T-helper 1 cell treated with Interleukin-12 subunit alpha and Interleukin-12 subunit beta and Interleukin-4 antibody, amounts not matched to agents 30 ng/mL and 1 ng/mL, for 36 hours (primary cell): ENCODE measurements around the gene GPR35. TPM values are rescaled to one million over a fixed set of nuclear protein-coding genes. Genes with fewer than 3 reads are reported as not detected.
"Not testable (repeated sequence)": the region's sequence is repeated elsewhere in the genome, so short reads cannot be mapped to it uniquely, and the experiment has no call there.

ENCODE experiments used
- intact Hi-C: fragments of 100-400 bp; cut with micrococcal nuclease; formaldehyde crosslinking; loops from one replicate; pipeline ENCODE4 v1.15.1; 2024
- total RNA-seq: library from RNA; stranded (reverse); gene quantifications from 2 replicates; pipeline ENCODE4 v1.2.3, GENCODE V29; 2022

Gene GPR35
- total RNA-seq, 1 donor from 2014 or later: 13.5 TPM

- intact Hi-C loops: no loop called here
These were observed 30.9 kb downstream of the GPR35 start for GRCh38 chr2:240655931-240656886.

GRCh38 chr2:240659883-240660282 is 34.6 kb downstream of the GPR35 start:
- intact Hi-C loops: not testable (repeated sequence)

DNA sequence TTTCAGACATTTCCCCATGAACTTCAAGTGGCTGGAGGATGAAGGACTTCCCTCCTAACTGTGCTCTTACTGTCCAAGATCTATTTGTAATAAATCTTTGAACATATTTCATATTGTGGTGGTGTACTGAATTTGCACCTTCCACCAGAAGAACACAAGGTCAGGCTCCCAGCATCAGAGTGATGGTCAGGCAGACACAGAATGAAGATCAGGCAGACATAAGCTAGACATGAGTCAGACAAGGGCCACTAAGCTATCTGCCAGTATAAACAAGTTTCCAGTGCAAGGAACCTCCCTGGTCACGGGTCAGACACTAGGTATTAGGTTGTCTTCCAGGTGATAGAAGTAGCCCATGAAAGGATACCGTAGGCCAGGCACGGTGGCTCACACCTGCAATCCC is 37.4 kb downstream of the GPR35 start:
- intact Hi-C loops: no loop called here

- intact Hi-C loops: no loop called here
These were observed 38.4 kb downstream of the GPR35 start for GRCh38 chr2:240663546-240664190.

- intact Hi-C loops: no loop called here
These were observed 39.3 kb downstream of the GPR35 start for GRCh38 chr2:240664622-240665021.

DNA sequence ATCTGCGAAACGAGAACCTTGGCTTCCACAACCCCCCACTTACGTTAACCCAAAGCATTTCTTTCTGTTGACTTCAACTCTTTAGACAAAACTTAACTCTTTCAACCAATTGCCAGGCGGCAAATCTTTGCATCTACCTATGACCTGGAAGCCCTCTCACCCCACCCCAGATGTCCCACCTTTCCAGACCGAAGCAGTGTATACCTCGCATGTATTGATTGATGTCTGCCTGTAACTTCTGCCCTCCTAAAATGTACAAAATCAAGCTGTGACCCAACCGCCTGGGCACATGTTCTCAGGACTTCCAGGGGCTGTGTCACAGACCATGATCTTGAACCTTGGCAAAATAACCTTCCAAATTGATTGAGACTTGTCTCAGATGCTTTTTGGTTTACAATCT is 45.1 kb downstream of the GPR35 start:
- intact Hi-C loops: no loop called here

DNA sequence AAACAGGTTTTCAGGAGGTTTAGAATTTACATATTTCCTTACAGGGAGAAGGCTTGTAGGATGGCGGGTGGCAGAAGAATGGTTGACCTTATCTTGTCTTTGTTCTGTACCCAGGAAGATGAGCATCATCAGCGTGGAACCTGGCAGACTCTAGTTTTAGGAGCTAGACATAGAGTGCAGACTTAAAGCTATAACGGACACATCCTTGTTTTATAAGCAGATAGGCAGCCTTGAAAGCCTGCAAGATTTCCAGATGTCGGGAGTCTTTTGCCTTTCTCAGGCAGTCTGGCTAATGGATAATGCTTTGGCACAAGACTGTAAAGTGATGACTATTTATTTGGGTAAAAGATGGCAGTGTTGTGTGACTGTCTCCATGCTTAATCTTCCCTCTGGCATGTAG is 45.7 kb downstream of the GPR35 start:
- intact Hi-C loops: no loop called here

DNA sequence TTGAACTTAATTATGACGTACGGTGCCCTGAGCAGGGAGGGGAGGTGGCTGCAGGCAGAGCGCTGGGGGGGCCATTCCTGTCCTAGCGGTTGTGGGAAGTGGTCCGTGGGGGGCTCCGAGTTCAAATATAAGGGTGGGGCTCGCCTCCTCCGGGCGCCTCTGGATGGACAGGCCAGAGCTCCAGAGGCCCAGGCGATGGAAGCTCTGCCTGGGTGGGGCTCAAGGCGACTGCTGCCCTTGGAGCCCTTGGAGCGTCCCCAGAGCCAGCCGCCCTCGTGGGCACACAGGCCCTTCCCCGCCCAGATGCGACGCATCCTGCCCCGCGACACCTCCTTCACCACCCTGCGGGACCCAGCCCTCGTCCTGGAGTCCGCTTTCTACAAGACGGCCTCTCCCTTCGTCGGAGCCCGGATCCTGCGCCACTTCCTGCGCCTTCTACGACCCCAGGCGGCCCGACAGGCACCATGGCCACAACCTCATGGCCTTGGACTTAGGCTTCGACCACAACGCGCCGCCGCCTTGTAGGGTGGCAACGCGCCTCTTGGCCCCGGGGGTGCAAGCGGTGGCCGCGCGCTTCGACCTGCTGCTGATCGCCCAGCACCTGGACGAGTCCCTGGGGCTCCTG is 46.9 kb downstream of the GPR35 start:
- intact Hi-C loops: no loop called here

GRCh38 chr2:240672701-240673190 is 47.5 kb downstream of the GPR35 start:
- intact Hi-C loops: no loop called here

DNA sequence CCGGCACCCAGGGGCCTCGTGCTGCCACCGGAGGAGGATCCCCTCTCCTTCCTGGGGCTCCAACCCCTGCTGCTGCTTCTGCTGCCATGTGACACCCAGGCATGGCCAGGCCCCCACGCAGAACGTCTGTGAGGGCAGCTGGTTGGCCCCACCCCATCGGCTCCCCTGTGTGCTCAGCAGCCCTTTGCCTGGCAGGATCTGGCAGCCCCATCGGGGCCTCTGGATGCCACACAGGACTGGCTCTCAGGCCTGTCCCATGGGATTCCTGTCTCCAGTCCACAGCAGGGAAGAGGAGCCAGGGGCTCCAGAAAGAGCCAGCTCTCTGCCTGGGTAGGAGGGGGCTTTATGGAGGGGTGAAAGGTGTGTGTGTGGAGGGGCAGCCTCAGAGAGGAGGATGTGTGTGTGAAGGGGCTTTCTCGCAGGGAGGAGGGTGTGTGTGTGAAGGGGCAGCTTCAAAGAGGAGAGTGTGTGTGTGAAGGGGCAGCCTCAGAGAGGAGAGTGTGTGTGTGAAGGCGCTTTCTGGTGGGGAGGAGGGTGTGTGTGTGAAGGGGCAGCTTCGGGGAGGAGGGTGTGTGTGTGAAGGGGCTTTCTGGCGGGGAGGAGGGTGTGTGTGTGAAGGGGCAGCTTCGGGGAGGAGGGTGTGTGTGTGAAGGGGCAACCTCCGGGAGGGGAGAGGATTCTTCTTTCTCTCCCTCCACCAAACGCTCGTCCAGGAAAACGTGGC is 49.3 kb downstream of the GPR35 start:
- intact Hi-C loops: not testable (repeated sequence)

DNA sequence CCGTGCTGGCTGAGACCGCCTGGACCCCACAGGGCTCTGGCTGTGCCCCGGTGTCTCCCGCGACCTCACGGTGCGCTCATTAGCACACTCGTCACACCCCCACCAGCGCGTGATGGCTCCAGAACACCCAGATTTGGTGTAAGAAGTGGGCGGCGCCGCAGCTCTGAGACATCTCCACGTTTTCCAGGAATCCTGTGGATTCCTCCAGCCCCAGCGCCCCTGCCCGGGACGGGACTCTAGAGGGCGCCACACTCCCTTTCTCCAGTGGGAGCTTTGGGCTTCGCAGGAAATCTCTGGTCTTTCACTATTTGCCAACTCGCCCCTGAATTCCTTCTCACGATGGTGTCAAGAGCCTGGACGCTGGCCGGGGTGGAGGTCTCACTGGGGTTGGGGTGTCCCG is 50.1 kb downstream of the GPR35 start:
- intact Hi-C loops: not testable (repeated sequence)

DNA sequence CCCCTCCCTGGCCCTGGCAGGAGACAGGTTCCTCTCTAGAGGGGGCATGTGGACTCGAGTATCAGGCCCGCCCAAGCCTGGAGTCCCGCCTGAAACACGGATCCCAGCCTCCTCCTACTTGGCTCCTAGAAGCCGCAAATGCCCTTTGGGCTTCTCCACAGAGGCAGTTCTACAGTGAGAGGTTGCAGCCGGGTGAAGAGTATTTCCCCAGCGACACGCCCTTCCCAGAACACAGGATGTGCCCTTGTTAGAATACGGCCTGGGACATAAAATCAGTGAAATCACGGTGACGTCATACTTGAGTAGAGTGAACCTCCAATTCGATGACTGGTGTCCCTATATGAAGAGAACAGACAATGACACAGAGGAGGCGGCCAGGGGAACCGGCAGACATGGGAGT is 52.8 kb downstream of the GPR35 start:
- intact Hi-C loops: not testable (repeated sequence)

GRCh38 chr2:240678909-240679308 is 53.6 kb downstream of the GPR35 start:
- intact Hi-C loops: not testable (repeated sequence)

DNA sequence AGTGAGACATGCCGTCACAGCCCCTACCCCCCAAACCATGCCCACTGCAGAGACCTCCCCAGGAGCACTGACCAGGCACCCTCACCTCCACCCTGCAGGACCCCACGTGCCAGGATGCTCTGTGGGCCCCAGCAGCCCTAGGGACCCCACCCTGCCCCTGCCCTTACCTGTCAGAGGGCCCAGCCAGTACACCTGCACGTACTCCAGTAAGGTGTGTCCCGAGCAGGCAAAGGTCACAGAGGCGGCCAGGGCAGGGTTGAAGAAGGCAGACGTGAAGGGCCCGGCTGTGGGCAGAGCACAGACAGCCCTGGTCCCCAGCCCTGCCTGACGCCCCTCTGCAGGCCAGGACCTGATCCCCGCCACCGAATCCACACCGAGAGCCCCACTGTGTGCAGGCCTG is 54.9 kb downstream of the GPR35 start:
- intact Hi-C loops: not testable (repeated sequence)

Other genes with a start within 250 kb of the GPR35 start
- 4.6 and 5.4 TPM in 2 replicates for gene GPC1, start 189.8 kb upstream of the GPR35 start, total RNA-seq
- gene ANKMY1, start 67.5 kb upstream of the GPR35 start, total RNA-seq: 28.6 and 33.0 TPM in 2 replicates
- gene DUSP28, start 65.1 kb upstream of the GPR35 start, total RNA-seq: 10.3 and 10.9 TPM in 2 replicates
- gene RNPEPL1, start 57.0 kb upstream of the GPR35 start, total RNA-seq: 115 and 121 TPM in 2 replicates
- gene CAPN10, start 38.7 kb upstream of the GPR35 start, total RNA-seq: 59.7 and 65.8 TPM in 2 replicates
- gene AQP12B, start 57.4 kb downstream of the GPR35 start, total RNA-seq: not detected in 2 replicates
- not detected in 2 replicates for gene AQP12A, start 66.4 kb downstream of the GPR35 start, total RNA-seq
- 0.17 and 0.42 TPM in 2 replicates for gene KIF1A, start 194.7 kb downstream of the GPR35 start, total RNA-seq
- not detected in 2 replicates for gene AGXT, start 243.3 kb downstream of the GPR35 start, total RNA-seq